Stomach (tissue), 9 donors: ENCODE measurements around the gene MLXIP. TPM values are rescaled to one million over a fixed set of nuclear protein-coding genes. Genes with fewer than 3 reads are reported as not detected.

Experiments
- DNase-seq, 2 donors: peaks; one replicate each; pipeline versions ENCODE4 v3.0.0 to v3.0.0-alpha.2; 2013 to 2019
- H3K27ac ChIP-seq, 5 donors: fragments of 200-600 bp in 4 of 5; sonication (generic) in 4 of 5; one replicate each; pipeline ENCODE4 v1.5.1; 2013 to 2019; ENCODE audit warnings: mild to moderate bottlenecking in 1 of 5, moderate library complexity in 1 of 5
- H3K27me3 ChIP-seq, 3 donors: fragments of 200-600 bp; sonication (generic); one replicate each; pipeline ENCODE4 v1.5.1; 2017 to 2019; ENCODE audit warnings: mixed run types in 1 of 3
- H3K36me3 ChIP-seq, 4 donors: fragments of 200-600 bp; sonication (generic); 1 replicate in 3 of 4; 2 replicates in 1 of 4; pipeline ENCODE4 v1.5.1; 2016 to 2019
- H3K4me1 ChIP-seq, 4 donors: fragments of 200-600 bp; sonication (generic); one replicate each; pipeline ENCODE4 v1.5.1; 2016 to 2019
- H3K4me3 ChIP-seq, 4 donors: fragments of 200-600 bp; sonication (generic) in 3 of 4; one replicate each; pipeline ENCODE4 v1.5.1; 2016 to 2019; ENCODE audit warnings: mild to moderate bottlenecking in 1 of 4
- H3K9me3 ChIP-seq, 4 donors: fragments of 200-600 bp; sonication (generic); one replicate each; pipeline ENCODE4 v1.5.1; 2016 to 2019
- EP300 ChIP-seq: sonication (generic); formaldehyde crosslinking; IDR thresholded peaks from one replicate; pipeline ENCODE4 v1.6.1; 2017; ENCODE audit warnings: antibody characterized with exemption
- POLR2A ChIP-seq, 4 donors: fragments of 450-650 bp; IDR thresholded peaks; one replicate each; pipeline ENCODE4 v1.6.1; 2016; ENCODE audit warnings: antibody characterized with exemption in 4 of 4, control low read depth in 2 of 4, mild to moderate bottlenecking in 1 of 4, moderate library complexity in 1 of 4
- POLR2AphosphoS5 ChIP-seq, 3 donors: sonication (generic); formaldehyde crosslinking; IDR thresholded peaks; one replicate each; pipeline ENCODE4 v1.6.1; 2016; ENCODE audit warnings: antibody characterized with exemption in 3 of 3
- WGBS, 5 donors: extraction: QIAGEN DNeasy Blood & Tissue Kit in 3 of 5; methylation state at CpG; one replicate each; pipeline versions ENCODE4 v1.1.5 to v1.1.7; 2013 to 2018; 5-methylcytosine and 5-hydroxymethylcytosine counted together
- intact Hi-C: fragments of 100-400 bp; cut with DNase I; formaldehyde crosslinking; loops from one replicate; pipeline ENCODE4 v1.15.1; 2023; ENCODE audit warnings: low total_unique reads
- polyA plus RNA-seq, 3 donors: library from polyadenylated mRNA; stranded (reverse); fragments of 200-250 nt; gene quantifications; one replicate each; pipeline ENCODE4 v1.2.3, GENCODE V29; 2013
- total RNA-seq, 5 donors: library from RNA; depleted of rRNA; stranded (reverse); fragments of >200 nt; gene quantifications; one replicate each; pipeline versions ENCODE4 v1.1.0 to v1.2.3, GENCODE V29; 2014 to 2016
- TF ChIP-seq, protein P1 (sequence below), 7 experiments: fragments of 450-650 bp in 4 of 7; fragments of 200-600 bp in 3 of 7; sonication (generic) in 3 of 7; IDR thresholded peaks; one replicate each; pipeline ENCODE4 v1.5.1; 2016 to 2019; ENCODE audit warnings: antibody characterized with exemption in 7 of 7, control low read depth in 2 of 7, mild to moderate bottlenecking in 1 of 7
- donor health status: healthy with polysubstance abuse.
- donor health status: Bipolar disorder and iron deficiency.
- donor health status: healthy.

The MLXIP gene
- total and polyA plus RNA-seq, 8 donors = 12.3 to 140 (median 34.8) TPM

DNA sequence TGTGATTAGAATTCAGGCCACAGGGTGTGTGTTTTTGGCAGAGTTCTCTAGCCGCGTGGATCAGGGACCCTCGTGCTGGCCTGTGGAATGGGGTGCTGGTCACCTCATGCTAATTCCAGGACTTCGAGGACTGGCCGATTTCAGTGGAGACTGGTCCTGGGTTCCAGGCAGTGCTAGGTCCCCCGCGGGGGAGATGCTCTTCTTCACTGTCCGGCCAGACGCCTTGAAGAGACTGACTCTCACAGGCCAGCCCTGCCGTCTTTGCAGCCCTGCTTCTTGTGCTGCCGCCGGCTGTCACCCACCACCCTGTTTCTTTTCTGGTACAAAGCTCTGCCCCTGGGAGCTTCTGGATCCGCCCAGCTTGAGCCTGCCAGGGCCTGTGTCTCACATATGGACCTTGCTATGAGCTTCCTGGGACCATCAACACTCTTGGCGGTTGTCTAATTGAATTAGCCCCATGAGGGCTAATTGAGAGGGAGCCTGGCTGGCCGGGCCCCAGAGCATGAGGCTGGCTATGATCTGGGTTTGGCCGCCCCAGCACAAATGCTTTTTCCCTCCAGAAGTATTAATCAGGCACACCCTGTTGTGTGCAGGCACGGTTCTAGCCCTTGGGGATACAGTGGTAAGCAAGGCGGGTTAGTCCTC is 8.2 kb downstream of the MLXIP start:
- H3K27me3 ChIP-seq = no peaks in the 10 kb centered on the region
- H3K9me3 ChIP-seq = no peaks in the 10 kb centered on the region
- intact Hi-C loops = no loop called here
- WGBS, 5 donors = 67 to 89% (median 73%) methylated on average over 18 of the region's 18 CpGs
- TF ChIP-seq EP300 (no peak), POLR2AphosphoS5 (IDR thresholded peaks at IDR 0.05) (no peak), POLR2A (IDR thresholded peaks at IDR 0.05) (no peak)
- TF ChIP-seq, protein P1, sequence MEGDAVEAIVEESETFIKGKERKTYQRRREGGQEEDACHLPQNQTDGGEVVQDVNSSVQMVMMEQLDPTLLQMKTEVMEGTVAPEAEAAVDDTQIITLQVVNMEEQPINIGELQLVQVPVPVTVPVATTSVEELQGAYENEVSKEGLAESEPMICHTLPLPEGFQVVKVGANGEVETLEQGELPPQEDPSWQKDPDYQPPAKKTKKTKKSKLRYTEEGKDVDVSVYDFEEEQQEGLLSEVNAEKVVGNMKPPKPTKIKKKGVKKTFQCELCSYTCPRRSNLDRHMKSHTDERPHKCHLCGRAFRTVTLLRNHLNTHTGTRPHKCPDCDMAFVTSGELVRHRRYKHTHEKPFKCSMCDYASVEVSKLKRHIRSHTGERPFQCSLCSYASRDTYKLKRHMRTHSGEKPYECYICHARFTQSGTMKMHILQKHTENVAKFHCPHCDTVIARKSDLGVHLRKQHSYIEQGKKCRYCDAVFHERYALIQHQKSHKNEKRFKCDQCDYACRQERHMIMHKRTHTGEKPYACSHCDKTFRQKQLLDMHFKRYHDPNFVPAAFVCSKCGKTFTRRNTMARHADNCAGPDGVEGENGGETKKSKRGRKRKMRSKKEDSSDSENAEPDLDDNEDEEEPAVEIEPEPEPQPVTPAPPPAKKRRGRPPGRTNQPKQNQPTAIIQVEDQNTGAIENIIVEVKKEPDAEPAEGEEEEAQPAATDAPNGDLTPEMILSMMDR (IDR thresholded peaks at IDR 0.05) = no peak
- peak overlapping the region in 4 of 5 donors; percentile 26 to 82 (median 52) for H3K27ac ChIP-seq
- H3K36me3 ChIP-seq = peaks cover 16 to 37% (median 32%) of the 10 kb centered on the region in 4 donors
- no peak overlapping the region for H3K4me3 ChIP-seq
- no peak for DNase-seq
- peaks cover 76 to 100% (median 90%) of the 10 kb centered on the region in 4 donors for H3K4me1 ChIP-seq

DNA sequence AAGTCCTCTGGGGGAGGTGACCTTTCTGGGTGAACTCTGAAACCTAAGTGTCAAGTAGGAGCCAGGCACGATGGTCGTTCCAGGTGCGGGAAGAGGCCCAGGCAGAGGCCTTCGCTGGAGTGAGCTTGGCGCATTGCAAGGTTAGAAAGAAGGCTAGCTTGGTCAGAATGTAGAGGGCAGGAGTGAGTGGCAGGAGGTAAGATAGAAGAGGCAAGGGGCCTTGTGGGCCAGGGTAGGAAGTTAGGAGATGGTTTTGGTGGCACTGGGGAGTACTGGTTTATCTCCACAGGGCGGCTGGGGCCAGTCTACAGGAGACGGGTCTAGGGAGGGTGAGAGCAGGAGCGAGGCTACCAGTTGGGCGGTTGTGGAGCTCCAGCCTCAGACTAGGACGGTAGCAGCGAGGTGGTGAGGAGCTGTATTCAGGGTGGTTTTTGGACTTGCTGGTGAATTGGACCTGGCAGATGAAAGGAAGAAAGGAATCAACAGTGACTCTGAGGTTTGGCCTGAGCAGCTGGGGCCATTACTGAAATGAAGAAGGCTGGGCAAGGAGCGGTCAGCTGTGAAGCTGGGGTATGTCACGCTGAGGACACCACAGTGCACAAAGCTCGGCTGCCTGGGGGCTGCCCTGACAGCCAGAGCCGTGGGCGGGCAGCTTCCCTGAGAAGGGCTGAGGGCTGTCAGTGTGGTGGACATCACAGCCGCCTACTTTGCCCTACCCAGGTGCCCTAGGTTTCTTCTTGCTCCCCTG is 9.0 kb downstream of the MLXIP start:
- no peaks in the 10 kb centered on the region for H3K27me3 ChIP-seq
- H3K9me3 ChIP-seq = no peaks in the 10 kb centered on the region
- intact Hi-C loops = no loop called here
- H3K27ac ChIP-seq = peak overlapping the region in 4 of 5 donors; percentile 26 to 82 (median 52)
- H3K36me3 ChIP-seq = peaks cover 16 to 37% (median 32%) of the 10 kb centered on the region in 4 donors
- no peak for TF ChIP-seq EP300
- TF ChIP-seq POLR2A (IDR thresholded peaks at IDR 0.05) = no peak
- no peak for TF ChIP-seq POLR2AphosphoS5 (IDR thresholded peaks at IDR 0.05)
- peaks cover 68 to 100% (median 90%) of the 10 kb centered on the region in 4 donors for H3K4me1 ChIP-seq
- WGBS, 5 donors = 75 to 84% (median 79%) methylated on average over 16 to 17 of the region's 17 CpGs
- H3K4me3 ChIP-seq = no peak overlapping the region
- DNase-seq = no peak

DNA sequence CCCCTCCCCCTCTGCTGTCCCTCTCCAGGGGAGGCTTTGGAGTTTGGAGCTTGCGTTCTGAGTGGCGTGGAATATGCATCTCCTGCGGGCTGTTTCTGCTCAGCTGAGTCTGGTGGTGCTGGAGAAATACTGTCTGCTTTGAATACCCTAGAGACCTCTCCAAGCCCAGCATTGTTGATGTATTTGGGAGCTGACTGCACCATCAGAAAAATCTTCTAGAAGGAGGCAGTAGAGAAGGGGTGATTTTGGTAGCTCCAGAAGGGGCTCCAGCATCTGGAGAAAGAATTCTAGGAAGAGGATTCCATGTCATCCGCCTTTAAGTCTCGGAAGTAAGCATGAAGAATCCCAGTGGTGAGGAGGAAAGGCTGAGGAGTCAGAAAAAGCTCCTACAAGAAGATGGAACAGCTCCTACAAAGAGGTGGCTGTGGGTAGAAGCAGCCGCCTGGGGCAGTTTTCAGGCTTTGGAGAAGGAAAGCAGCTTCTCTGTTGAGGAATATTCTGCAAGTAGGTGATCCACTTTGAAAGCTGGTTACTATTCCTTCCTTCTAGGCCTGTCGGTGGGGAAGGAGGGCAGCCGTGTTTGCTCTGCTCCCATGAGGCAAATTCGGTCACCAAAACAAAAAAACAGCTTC is 9.7 kb downstream of the MLXIP start:
- no peaks in the 10 kb centered on the region for H3K9me3 ChIP-seq
- 55 to 69% (median 66%) methylated on average over 9 of the region's 9 CpGs for WGBS, 5 donors
- H3K27ac ChIP-seq = peak overlapping the region in 4 of 5 donors; percentile 26 to 82 (median 52)
- peaks cover 61 to 100% (median 87%) of the 10 kb centered on the region in 4 donors for H3K4me1 ChIP-seq
- DNase-seq = no peak
- no peaks in the 10 kb centered on the region for H3K27me3 ChIP-seq
- no peak overlapping the region for H3K4me3 ChIP-seq
- intact Hi-C loops = no loop called here
- TF ChIP-seq EP300 (no peak), POLR2A (IDR thresholded peaks at IDR 0.05) (no peak), POLR2AphosphoS5 (IDR thresholded peaks at IDR 0.05) (no peak)
- TF ChIP-seq, protein P1 (IDR thresholded peaks at IDR 0.05) = no peak
- H3K36me3 ChIP-seq = peaks cover 16 to 37% (median 32%) of the 10 kb centered on the region in 4 donors

DNA sequence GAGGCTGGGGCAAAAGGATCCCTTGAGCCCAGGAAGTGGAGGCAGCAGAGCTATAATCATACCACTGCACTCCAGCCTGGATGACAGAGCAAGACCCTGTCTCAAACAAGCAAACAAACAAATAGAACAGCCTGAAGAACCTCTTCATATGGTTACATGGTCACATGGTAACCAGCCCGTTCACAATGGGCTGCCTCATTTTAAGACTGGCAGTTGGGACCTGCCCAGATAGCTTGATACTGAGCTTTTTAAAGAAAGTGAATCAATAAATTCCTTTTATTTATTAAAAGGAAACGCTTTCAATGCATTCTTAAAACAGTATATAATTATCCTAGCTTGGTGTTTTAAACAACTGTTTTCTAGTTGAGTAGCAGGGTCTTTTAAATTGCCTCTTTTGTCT is 10.5 kb downstream of the MLXIP start:
- Histone ChIP-seq H3K4me1 (peaks cover 54 to 100% (median 84%) of the 10 kb centered on the region in 4 donors), H3K9me3 (no peaks in the 10 kb centered on the region), H3K36me3 (peaks cover 16 to 32% (median 25%) of the 10 kb centered on the region in 4 donors), H3K4me3 (no peak overlapping the region), H3K27me3 (no peaks in the 10 kb centered on the region), H3K27ac (peak overlapping the region in 4 of 5 donors; percentile 26 to 82 (median 52))
- DNase-seq = no peak
- WGBS, 5 donors = 21 to 48% (median 31%) methylated on average over 2 of the region's 2 CpGs
- no peak for TF ChIP-seq EP300
- no peak for TF ChIP-seq POLR2A (IDR thresholded peaks at IDR 0.05)
- TF ChIP-seq, protein P1 (IDR thresholded peaks at IDR 0.05) = no peak
- TF ChIP-seq POLR2AphosphoS5 (IDR thresholded peaks at IDR 0.05) = no peak
- intact Hi-C loops = no loop called here
